ENCODE data around the gene CD48. TPM values are rescaled to one million over a fixed set of nuclear protein-coding genes. Genes with fewer than 3 reads are reported as not detected.

CD48 gene
- 100 to 1,000 TPM; 129 to 163 (median 153) TPM for polyA plus RNA-seq (ENCODE audit: low read depth in 6 of 6)

- Mint-ChIP-seq H3K27me3 (no peaks in the 10 kb centered on the region), H3K27ac (peak within 1 kb of the TSS in 1 of 6 donors; percentile 94), H3K9me3 (no peaks in the 10 kb centered on the region), H3K36me3 (no peaks in the 10 kb centered on the region), H3K4me3 (no peak within 1 kb of the TSS), H3K4me1 (peaks cover 18 to 34% (median 29%) of the 10 kb centered on the region in 3 donors)
- ATAC-seq (ENCODE audit: low read depth in 2 of 2) (peak; percentile 58), DNase-seq (peak; percentile 69)
These were observed at the start of gene CD48 for GRCh38 chr1:160711602-160712311. Gene CD48 (minus strand): TSS chr1:160711822. CDS start chr1:160711763, 59 bp downstream.

GRCh38 chr1:160761046-160761445, 49.4 kb upstream of the CD48 start:
- no peaks in the 10 kb centered on the region for H3K4me1 Mint-ChIP-seq

GRCh38 chr1:160759740-160760139, 48.1 kb upstream of the CD48 start:
- Mint-ChIP-seq H3K27ac (no peak overlapping the region), H3K27me3 (no peaks in the 10 kb centered on the region), H3K9me3 (peaks cover 0 to 4% (median 0%) of the 10 kb centered on the region in 7 donors), H3K4me3 (no peak overlapping the region), H3K36me3 (no peaks in the 10 kb centered on the region), H3K4me1 (no peaks in the 10 kb centered on the region)
- ATAC-seq (ENCODE audit: low read depth in 2 of 2) (no peak), DNase-seq (no peak)

More at GRCh38 chr1:160761046-160761445, 49.4 kb upstream of the CD48 start:
- Mint-ChIP-seq H3K27me3 (no peaks in the 10 kb centered on the region), H3K9me3 (peaks cover 0 to 4% (median 0%) of the 10 kb centered on the region in 7 donors), H3K27ac (no peak overlapping the region), H3K4me3 (no peak overlapping the region), H3K36me3 (no peaks in the 10 kb centered on the region)
- no peak for ATAC-seq (ENCODE audit: low read depth in 2 of 2)
- no peak for DNase-seq

- Mint-ChIP-seq H3K27ac (no peak overlapping the region), H3K4me1 (no peaks in the 10 kb centered on the region), H3K4me3 (no peak overlapping the region), H3K9me3 (peaks cover 0 to 4% (median 0%) of the 10 kb centered on the region in 7 donors), H3K27me3 (no peaks in the 10 kb centered on the region), H3K36me3 (no peaks in the 10 kb centered on the region)
- ATAC-seq (ENCODE audit: low read depth in 2 of 2) (no peak), DNase-seq (no peak)
These were observed 46.9 kb upstream of the CD48 start for GRCh38 chr1:160758521-160758920.

- Mint-ChIP-seq H3K27me3 (no peaks in the 10 kb centered on the region), H3K4me3 (no peak overlapping the region), H3K9me3 (peaks cover 0 to 4% (median 0%) of the 10 kb centered on the region in 7 donors), H3K36me3 (no peaks in the 10 kb centered on the region), H3K27ac (no peak overlapping the region), H3K4me1 (no peaks in the 10 kb centered on the region)
- ATAC-seq (ENCODE audit: low read depth in 2 of 2): no peak
- DNase-seq: no peak
These were observed 45.2 kb upstream of the CD48 start for GRCh38 chr1:160756849-160757201.

GRCh38 chr1:160755911-160756848, 44.6 kb upstream of the CD48 start:
- no peaks in the 10 kb centered on the region for H3K4me1 Mint-ChIP-seq
- H3K36me3 Mint-ChIP-seq: no peaks in the 10 kb centered on the region
- H3K4me3 Mint-ChIP-seq: peak overlapping the region in 1 of 8 donors; percentile 80
- H3K27me3 Mint-ChIP-seq: no peaks in the 10 kb centered on the region
- no peak for DNase-seq
- H3K9me3 Mint-ChIP-seq: peaks cover 0 to 3% (median 0%) of the 10 kb centered on the region in 7 donors
- peak overlapping the region in 1 of 6 donors; percentile 17 for H3K27ac Mint-ChIP-seq
- no peak for ATAC-seq (ENCODE audit: low read depth in 2 of 2)

GRCh38 chr1:160755461-160755860, 43.8 kb upstream of the CD48 start:
- no peak for ATAC-seq (ENCODE audit: low read depth in 2 of 2)
- no peak for DNase-seq
- no peak overlapping the region for H3K4me3 Mint-ChIP-seq
- no peak overlapping the region for H3K27ac Mint-ChIP-seq
- no peaks in the 10 kb centered on the region for H3K36me3 Mint-ChIP-seq
- peaks cover under 1 to 3% (median 2%) of the 10 kb centered on the region in 3 donors for H3K4me1 Mint-ChIP-seq
- no peaks in the 10 kb centered on the region for H3K9me3 Mint-ChIP-seq
- H3K27me3 Mint-ChIP-seq: no peaks in the 10 kb centered on the region

- ATAC-seq (ENCODE audit: low read depth in 2 of 2) (no peak), DNase-seq (no peak)
- H3K9me3 Mint-ChIP-seq: no peaks in the 10 kb centered on the region
- H3K4me1 Mint-ChIP-seq: peaks cover 3 to 7% (median 6%) of the 10 kb centered on the region in 3 donors
- peak overlapping the region in 1 of 6 donors; percentile 34 for H3K27ac Mint-ChIP-seq
- no peaks in the 10 kb centered on the region for H3K27me3 Mint-ChIP-seq
- no peak overlapping the region for H3K4me3 Mint-ChIP-seq
- H3K36me3 Mint-ChIP-seq: no peaks in the 10 kb centered on the region
These were observed 42.0 kb upstream of the CD48 start for GRCh38 chr1:160753594-160753993.

GRCh38 chr1:160752924-160753323, 41.3 kb upstream of the CD48 start:
- DNase-seq (no peak), ATAC-seq (ENCODE audit: low read depth in 2 of 2) (no peak)
- Mint-ChIP-seq H3K4me1 (peaks cover 3 to 7% (median 6%) of the 10 kb centered on the region in 3 donors), H3K36me3 (no peaks in the 10 kb centered on the region), H3K27ac (no peak overlapping the region), H3K27me3 (no peaks in the 10 kb centered on the region), H3K4me3 (no peak overlapping the region), H3K9me3 (no peaks in the 10 kb centered on the region)

- DNase-seq: no peak
- Mint-ChIP-seq H3K27me3 (no peaks in the 10 kb centered on the region), H3K27ac (peak overlapping the region in 1 of 6 donors; percentile 21), H3K36me3 (no peaks in the 10 kb centered on the region), H3K4me1 (peaks cover 3 to 7% (median 6%) of the 10 kb centered on the region in 3 donors), H3K9me3 (no peaks in the 10 kb centered on the region), H3K4me3 (no peak overlapping the region)
- ATAC-seq (ENCODE audit: low read depth in 2 of 2): no peak
These were observed 40.8 kb upstream of the CD48 start for GRCh38 chr1:160752406-160752805.

GRCh38 chr1:160750608-160751007, 39.0 kb upstream of the CD48 start:
- DNase-seq (no peak), ATAC-seq (ENCODE audit: low read depth in 2 of 2) (no peak)
- H3K4me1 Mint-ChIP-seq: peaks cover 3 to 7% (median 6%) of the 10 kb centered on the region in 3 donors
- H3K36me3 Mint-ChIP-seq: no peaks in the 10 kb centered on the region
- H3K9me3 Mint-ChIP-seq: no peaks in the 10 kb centered on the region
- H3K27me3 Mint-ChIP-seq: no peaks in the 10 kb centered on the region
- no peak overlapping the region for H3K4me3 Mint-ChIP-seq
- H3K27ac Mint-ChIP-seq: peak overlapping the region in 3 of 6 donors; percentile 59 to 77 (median 61)

GRCh38 chr1:160748878-160749269, 37.3 kb upstream of the CD48 start:
- H3K27ac Mint-ChIP-seq: peak overlapping the region in 1 of 6 donors; percentile 80
- DNase-seq: no peak
- H3K4me1 Mint-ChIP-seq: peaks cover 12 to 20% (median 14%) of the 10 kb centered on the region in 3 donors

GRCh38 chr1:160748181-160748877, 36.7 kb upstream of the CD48 start:
- peaks cover 16 to 20% (median 17%) of the 10 kb centered on the region in 3 donors for H3K4me1 Mint-ChIP-seq
- ATAC-seq (ENCODE audit: low read depth in 2 of 2): no peak
- DNase-seq: no peak
- H3K27me3 Mint-ChIP-seq: no peaks in the 10 kb centered on the region
- H3K9me3 Mint-ChIP-seq: no peaks in the 10 kb centered on the region
- peak overlapping the region in 1 of 8 donors; percentile 31 for H3K4me3 Mint-ChIP-seq
- peak overlapping the region in 4 of 6 donors; percentile 16 to 32 (median 18) for H3K27ac Mint-ChIP-seq
- H3K36me3 Mint-ChIP-seq: no peaks in the 10 kb centered on the region

More at GRCh38 chr1:160748878-160749269, 37.3 kb upstream of the CD48 start:
- Mint-ChIP-seq H3K9me3 (no peaks in the 10 kb centered on the region), H3K27me3 (no peaks in the 10 kb centered on the region), H3K36me3 (no peaks in the 10 kb centered on the region), H3K4me3 (peak overlapping the region in 1 of 8 donors; percentile 31)
- no peak for ATAC-seq (ENCODE audit: low read depth in 2 of 2)

All from naive B cell (primary cell).